HCT116 (cell line): Measurements from ENCODE around the gene SPR. TPM values are rescaled to one million over a fixed set of nuclear protein-coding genes. Genes with fewer than 3 reads are reported as not detected.

ENCODE experiments used
- ATAC-seq: fragments of 200-7000 bp; cut with Tn5 transposase; 2 replicates; pipeline ENCODE4 v1.9.1; 2020; ENCODE audit warnings: mild to moderate bottlenecking, moderate library complexity
- BruUV-seq: library from RNA; stranded (reverse); fragments of 400-500 nt; replicated peaks from 2 replicates; lab custom pipeline; 2021; lab: Mats Ljungman, UMichigan
- CTCF ChIA-PET: fragments of 300-600 bp; sonication (Branson Sonifier 250); formaldehyde crosslinking; loops from one replicate; lab custom pipeline; 2021; ENCODE audit warnings: antibody characterized with exemption; lab: Charles Lee
- POLR2A ChIA-PET: fragments of 300-600, 350-600 bp; sonication (Branson Sonifier 250); formaldehyde crosslinking; loops from one replicate; lab custom pipeline; 2021; ENCODE audit warnings: antibody characterized with exemption; lab: Charles Lee
- RAD21 ChIA-PET, 2 experiments: fragments of 300-600 bp; sonication (Branson Sonifier 250); formaldehyde crosslinking; loops; one replicate each; lab custom pipeline; 2023; ENCODE audit warnings: low total read pairs in 2 of 2; ENCODE audit not compliant: uncharacterized antibody in 2 of 2, unreplicated experiment in 2 of 2, low non-redundant PET in 1 of 2; lab: Charles Lee
- DNase-seq: peaks from one replicate; pipeline ENCODE4 v3.0.0-alpha.2; 2010; ENCODE audit warnings: low read depth, low spot score
- H2AFZ ChIP-seq: fragments of 200-600 bp; shearing (Covaris generic), sonication (generic); 2 replicates; pipeline ENCODE4 v1.6.1; 2017; ENCODE audit warnings: low read depth, mixed run types, mixed read lengths, antibody characterized with exemption, low read length; ENCODE audit not compliant: poor library complexity, severe bottlenecking
- H3K27ac ChIP-seq: 2 replicates; pipeline ENCODE4 v1.5.1; 2012; ENCODE audit warnings: low read depth, low read length
- H3K27me3 ChIP-seq: fragments of 200-600 bp; sonication (generic); 2 replicates; pipeline ENCODE4 v1.6.1; 2016; ENCODE audit warnings: mixed run types, low read length, mixed read lengths; ENCODE audit not compliant: insufficient read depth
- H3K36me3 ChIP-seq, 2 experiments: fragments of 200-500 bp in 1 of 2; fragments of 200-600 bp in 1 of 2; sonication (Bioruptor generic) in 1 of 2; sonication (generic) in 1 of 2; 2 replicates each; pipeline versions ENCODE4 v1.5.1 to v1.6.1; 2014 to 2016; ENCODE audit warnings: low read length in 2 of 2, inconsistent platforms in 1 of 2, mixed read lengths in 1 of 2, mixed run types in 1 of 2; ENCODE audit not compliant: insufficient read depth in 2 of 2, control insufficient read depth in 1 of 2
- H3K4me1 ChIP-seq, 2 experiments: fragments of 200-600 bp in 1 of 2; sonication (generic) in 1 of 2; 2 replicates each; pipeline versions ENCODE4 v1.5.1 to v1.6.1; 2012 to 2017; ENCODE audit warnings: low read length in 2 of 2, inconsistent platforms in 1 of 2, mild to moderate bottlenecking in 1 of 2, mixed read lengths in 1 of 2, mixed run types in 1 of 2, moderate library complexity in 1 of 2; ENCODE audit not compliant: insufficient read depth in 2 of 2, control insufficient read depth in 1 of 2
- H3K4me2 ChIP-seq: fragments of 200-600 bp; sonication (generic); 2 replicates; pipeline ENCODE4 v1.6.1; 2017; ENCODE audit warnings: mixed run types, low read length, mixed read lengths
- H3K4me3 ChIP-seq, 2 experiments: fragments of 200-600 bp in 1 of 2; sonication (generic) in 1 of 2; replicated peaks in 1 of 2; 2 replicates each; pipeline ENCODE4 v1.5.1; 2011 to 2016; ENCODE audit warnings: low read length in 2 of 2, control low read depth in 1 of 2, low read depth in 1 of 2, mild to moderate bottlenecking in 1 of 2, mixed read lengths in 1 of 2, mixed run types in 1 of 2
- H3K79me2 ChIP-seq: fragments of 200-600 bp; sonication (generic); 2 replicates; pipeline ENCODE4 v1.6.1; 2017; ENCODE audit warnings: mild to moderate bottlenecking, mixed run types, low read length, moderate library complexity, mixed read lengths; ENCODE audit not compliant: insufficient read depth
- H3K9ac ChIP-seq: fragments of 200-600 bp; sonication (generic); 2 replicates; pipeline ENCODE4 v1.6.1; 2016; ENCODE audit warnings: low read length, mixed read lengths
- H3K9me2 ChIP-seq: fragments of 200-600 bp; sonication (generic), shearing (Covaris generic); 2 replicates; pipeline ENCODE4 v1.6.1; 2017; ENCODE audit warnings: mixed run types, mild to moderate bottlenecking, moderate library complexity; ENCODE audit not compliant: insufficient read depth
- H3K9me3 ChIP-seq, 2 experiments: fragments of 200-500 bp in 1 of 2; fragments of 200-600 bp in 1 of 2; sonication (Bioruptor generic) in 1 of 2; sonication (generic) in 1 of 2; 2 replicates each; pipeline ENCODE4 v1.6.1; 2014 to 2017; ENCODE audit warnings: low read length in 2 of 2, mixed read lengths in 2 of 2, inconsistent platforms in 1 of 2, low read depth in 1 of 2, mild to moderate bottlenecking in 1 of 2, mixed run types in 1 of 2, moderate library complexity in 1 of 2; ENCODE audit not compliant: control insufficient read depth in 1 of 2, insufficient read depth in 1 of 2
- H4K20me1 ChIP-seq: fragments of 200-600 bp; sonication (generic), shearing (Covaris generic); 2 replicates; pipeline ENCODE4 v1.6.1; 2017; ENCODE audit warnings: mixed run types, mild to moderate bottlenecking, moderate library complexity; ENCODE audit not compliant: insufficient read depth
- ATF3 ChIP-seq: IDR thresholded peaks from 2 replicates; pipeline ENCODE4 v1.6.1; 2012
- CBX3 ChIP-seq: IDR thresholded peaks from 2 replicates; pipeline ENCODE4 v1.6.1; 2012; ENCODE audit warnings: low read depth
- EGR1 ChIP-seq: IDR thresholded peaks from 2 replicates; pipeline ENCODE4 v1.6.1; 2012; ENCODE audit warnings: low read depth
- ELF1 ChIP-seq: IDR thresholded peaks from 2 replicates; pipeline ENCODE4 v1.6.1; 2012; ENCODE audit warnings: low read depth, borderline replicate concordance
- EZH2 ChIP-seq: fragments of 200-600 bp; sonication (generic); IDR thresholded peaks from 2 replicates; pipeline ENCODE4 v1.6.1; 2017; ENCODE audit warnings: antibody characterized with exemption, mixed run types
- RAD21 ChIP-seq: IDR thresholded peaks from 2 replicates; pipeline ENCODE4 v1.6.1; 2012; ENCODE audit warnings: low read depth, mild to moderate bottlenecking
- SIN3A ChIP-seq: IDR thresholded peaks from 2 replicates; pipeline ENCODE4 v1.6.1; 2012; ENCODE audit warnings: low read depth
- TCF7L2 ChIP-seq: IDR thresholded peaks from 2 replicates; pipeline ENCODE4 v1.7.0; 2011; ENCODE audit warnings: borderline replicate concordance, inconsistent platforms; ENCODE audit not compliant: insufficient read depth, insufficient read length; ENCODE audit errors: extremely low read depth
- ZBTB33 ChIP-seq: IDR thresholded peaks from 2 replicates; pipeline ENCODE4 v1.6.1; 2011; ENCODE audit warnings: mild to moderate bottlenecking, low read length, moderate library complexity; ENCODE audit not compliant: insufficient replicate concordance; ENCODE audit errors: extremely low read depth
- ZFX ChIP-seq: fragments of 450-650 bp; IDR thresholded peaks from 2 replicates; pipeline ENCODE4 v1.6.1; 2017
- intact Hi-C: fragments of 100-400 bp; cut with micrococcal nuclease; formaldehyde crosslinking; loops from 2 replicates; pipeline ENCODE4 v1.10.0; 2022
- total RNA-seq: library from RNA; stranded (reverse); gene quantifications from one replicate; pipeline ENCODE4 v1.2.1, GENCODE V29; 2021; ENCODE audit not compliant: unreplicated experiment

Gene SPR
- total RNA-seq, 1 experiment from 2014 or later, result 66.9 TPM

- Histone ChIP-seq H3K9me3 (no peaks in the 10 kb centered on the region), H4K20me1 (peaks cover 2% of the 10 kb centered on the region; the same call in 1 of the 2 replicates), H3K4me2 (no peak overlapping the region), H3K4me1 (peaks cover 0 to 2% of the 10 kb centered on the region in 2 experiments; a peak in 1 of 4 replicates), H3K27ac (no peak overlapping the region), H3K36me3 (no peaks in the 10 kb centered on the region), H3K79me2 (no peaks in the 10 kb centered on the region), H3K4me3 (no peak overlapping the region), H3K9ac (no peak overlapping the region), H3K9me2 (no peaks in the 10 kb centered on the region), H2AFZ (no peak overlapping the region), H3K27me3 (no peaks in the 10 kb centered on the region; the same call in 1 of the 2 replicates)
- TF ChIP-seq SIN3A (no peak), TCF7L2 (no peak), EZH2 (no peak), ZFX (no peak), CBX3 (no peak), ATF3 (no peak), ELF1 (no peak), ZBTB33 (no peak), RAD21 (no peak), EGR1 (no peak)
- ChIA-PET CTCF (no interaction called here), POLR2A (no interaction called here), RAD21 (no interaction called here)
- ATAC-seq (no peak), DNase-seq (no peak)
- BruUV-seq, result no TSS peak
- intact Hi-C loops, result no loop called here
These were observed 10.8 kb downstream of the SPR start for GRCh38 chr2:72897785-72898584.
